HepG2 (cell line): ENCODE results near the gene HELZ2. TPM values are rescaled to one million over a fixed set of nuclear protein-coding genes. Genes with fewer than 3 reads are reported as not detected.

Experiments
- FOXC1 ChIP-seq: sonication (generic); formaldehyde crosslinking; IDR thresholded peaks from 2 replicates; pipeline ENCODE4 v1.8.0; 2022; ENCODE audit warnings: mild to moderate bottlenecking, missing genetic modification reagents, borderline replicate concordance
- HIVEP1 ChIP-seq: sonication (generic); formaldehyde crosslinking; IDR thresholded peaks from 2 replicates; pipeline ENCODE4 v1.4.0; 2020; ENCODE audit warnings: mild to moderate bottlenecking, missing genetic modification reagents
- HMGXB3 ChIP-seq: sonication (generic); formaldehyde crosslinking; IDR thresholded peaks from 2 replicates; pipeline ENCODE4 v1.4.0; 2020; ENCODE audit warnings: missing genetic modification reagents, borderline replicate concordance
- KDM1A ChIP-seq: IDR thresholded peaks from 2 replicates; pipeline ENCODE4 v1.6.1; 2016; ENCODE audit warnings: missing compliant biosample characterization
- KLF15 ChIP-seq: sonication (generic); formaldehyde crosslinking; IDR thresholded peaks from 2 replicates; pipeline ENCODE4 v1.8.1; 2023; ENCODE audit warnings: borderline replicate concordance, mild to moderate bottlenecking, inconsistent platforms, missing genetic modification reagents, mixed read lengths
- MAFF ChIP-seq: IDR thresholded peaks from 2 replicates; pipeline ENCODE4 v1.6.1; 2011; ENCODE audit warnings: low read depth, low read length, improper control_type of control experiment
- MNT ChIP-seq: fragments of 450-650 bp; IDR thresholded peaks from 2 replicates; pipeline ENCODE4 v1.6.1; 2016
- NFKB2 ChIP-seq: sonication (generic); formaldehyde crosslinking; IDR thresholded peaks from 2 replicates; pipeline ENCODE4 v1.4.0; 2020; ENCODE audit warnings: missing genetic modification reagents, borderline replicate concordance
- NR1H2 ChIP-seq: sonication (generic); formaldehyde crosslinking; IDR thresholded peaks from 2 replicates; pipeline ENCODE4 v1.8.1; 2022; ENCODE audit warnings: low read depth, missing genetic modification reagents, borderline replicate concordance
- PAX8 ChIP-seq: sonication (generic); formaldehyde crosslinking; IDR thresholded peaks from 2 replicates; pipeline ENCODE4 v1.8.0; 2022; ENCODE audit warnings: mild to moderate bottlenecking, missing genetic modification reagents, borderline replicate concordance
- ZBTB38 ChIP-seq: sonication (generic); formaldehyde crosslinking; IDR thresholded peaks from 2 replicates; pipeline ENCODE4 v1.5.1; 2020; ENCODE audit warnings: mild to moderate bottlenecking, missing genetic modification reagents
- ZNF160 ChIP-seq: sonication (generic); formaldehyde crosslinking; IDR thresholded peaks from 2 replicates; pipeline ENCODE4 v1.8.0; 2022; ENCODE audit warnings: mild to moderate bottlenecking, inconsistent platforms, missing genetic modification reagents
- ZNF280B ChIP-seq: sonication (generic); formaldehyde crosslinking; IDR thresholded peaks from 2 replicates; pipeline ENCODE4 v1.5.0; 2020; ENCODE audit warnings: missing genetic modification reagents, mild to moderate bottlenecking, borderline replicate concordance
- ZNF335 ChIP-seq: sonication (generic); formaldehyde crosslinking; IDR thresholded peaks from 2 replicates; pipeline ENCODE4 v1.4.0; 2020; ENCODE audit warnings: missing genetic modification reagents
- ZNF614 ChIP-seq: IDR thresholded peaks from 2 replicates; pipeline ENCODE4 v1.6.1; 2018; ENCODE audit warnings: missing biosample characterization, missing genetic modification reagents, inconsistent platforms, borderline replicate concordance
- ZNF652 ChIP-seq: IDR thresholded peaks from 2 replicates; pipeline ENCODE4 v1.6.1; 2016; ENCODE audit warnings: low read depth, borderline replicate concordance
- ZNF670 ChIP-seq: sonication (generic); formaldehyde crosslinking; IDR thresholded peaks from 2 replicates; pipeline ENCODE4 v1.8.0; 2022; ENCODE audit warnings: mild to moderate bottlenecking, missing genetic modification reagents, borderline replicate concordance
- ZNF777 ChIP-seq: sonication (generic); formaldehyde crosslinking; IDR thresholded peaks from 2 replicates; pipeline ENCODE4 v1.4.0; 2020; ENCODE audit warnings: missing genetic modification reagents
- polyA plus RNA-seq, 8 experiments: library from polyadenylated mRNA; depleted of rRNA in 3 of 8; stranded (reverse) in 7 of 8; unstranded in 1 of 8; fragments of >200 nt; fragmentation: Illumina TruSeq in 4 of 8; extraction: Trizol in 4 of 8; gene quantifications; 2 replicates each; pipeline versions ENCODE4 v1.2.1 to v1.2.3, GENCODE V29; 2011 to 2016; ENCODE audit warnings: low read depth in 4 of 8, missing spikeins in 1 of 8, mixed read lengths in 1 of 8; ENCODE audit not compliant: insufficient read depth in 1 of 8
- total RNA-seq, 5 experiments: library from RNA; depleted of rRNA; stranded (reverse); fragments of >200 nt; fragmentation: Illumina TruSeq; extraction: Trizol; gene quantifications; 2 replicates each; pipeline ENCODE4 v1.2.3, GENCODE V29; 2016; ENCODE audit warnings: low read depth in 1 of 5
- TF ChIP-seq, protein P1 (sequence below): IDR thresholded peaks from 2 replicates; pipeline ENCODE4 v1.6.1; 2012; ENCODE audit warnings: inconsistent platforms
- TF ChIP-seq, protein P2 (sequence below): sonication (generic); formaldehyde crosslinking; IDR thresholded peaks from 2 replicates; pipeline ENCODE4 v1.4.0; 2020; ENCODE audit warnings: mild to moderate bottlenecking, missing genetic modification reagents
- TF ChIP-seq, protein P3 (sequence below): sonication (generic); formaldehyde crosslinking; IDR thresholded peaks from 2 replicates; pipeline ENCODE4 v1.8.1; 2023; ENCODE audit warnings: mild to moderate bottlenecking, missing genetic modification reagents

HELZ2 gene
- total and polyA plus RNA-seq, 2 of the 13 experiments (the other 11 are each of a cell fraction or from before 2014, with no cell fraction given) = 9.6 to 10.1 TPM

DNA sequence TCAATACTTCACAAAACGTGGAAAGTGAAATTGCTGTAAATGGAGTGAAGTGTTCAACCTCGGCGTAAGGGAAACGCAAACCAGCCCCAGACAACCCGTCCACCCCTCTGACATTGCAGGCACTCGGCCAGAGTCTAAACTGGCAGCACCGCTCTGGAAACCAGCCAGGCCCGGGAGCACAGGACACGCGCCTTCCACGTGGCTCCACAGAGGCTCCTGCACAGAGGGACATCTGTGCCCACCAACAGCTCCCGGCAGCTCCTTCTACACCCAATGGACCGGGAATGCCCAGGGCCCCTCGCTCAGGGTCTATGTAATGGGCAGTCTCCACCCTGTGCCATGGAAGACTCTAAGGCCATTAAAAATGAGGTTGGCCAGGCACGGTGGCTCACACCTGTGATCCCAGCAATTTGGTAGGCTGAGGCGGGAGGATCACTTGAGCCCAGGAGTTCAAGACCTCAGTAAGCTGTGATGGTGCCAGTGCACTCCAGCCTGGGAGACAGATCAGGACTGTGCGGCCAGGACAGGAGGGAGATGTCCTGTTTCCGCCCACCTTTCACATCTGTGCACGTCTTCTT is 3.4 kb upstream of the HELZ2 start (continued):
- TF ChIP-seq ZNF614 (peak; percentile 68; the same call in 1 of the 2 replicates), KLF15 (CRISPR knock-in tag) (peak; percentile 31; the same call in 1 of the 2 replicates), ZNF160 (CRISPR knock-in tag) (peak; percentile 56; the same call in 1 of the 2 replicates), HMGXB3 (CRISPR knock-in tag) (peak; percentile 68; the same call in 1 of the 2 replicates), MAFF (no peak), ZBTB38 (CRISPR knock-in tag) (peak; percentile 52; the same call in 1 of the 2 replicates), NFKB2 (peak; percentile 85; the same call in 1 of the 2 replicates), ZNF670 (CRISPR knock-in tag) (peak; percentile 81; the same call in 1 of the 2 replicates), FOXC1 (CRISPR knock-in tag) (peak; percentile 74; the same call in 1 of the 2 replicates), ZNF280B (CRISPR knock-in tag) (peak; percentile 27; the same call in 1 of the 2 replicates), NR1H2 (CRISPR knock-in tag) (no peak), ZNF652 (CRISPR knock-in tag) (no peak), KDM1A (CRISPR knock-in tag) (no peak), PAX8 (CRISPR knock-in tag) (no peak), ZNF335 (CRISPR knock-in tag) (0 out of 2 replicates have a peak, but pooled peaks have one; percentile 28), HIVEP1 (peak; percentile 48; the same call in 1 of the 2 replicates), ZNF777 (0 out of 2 replicates have a peak, but pooled peaks have one; percentile 46), MNT (0 out of 2 replicates have a peak, but pooled peaks have one; percentile 23)
- TF ChIP-seq, protein P1, sequence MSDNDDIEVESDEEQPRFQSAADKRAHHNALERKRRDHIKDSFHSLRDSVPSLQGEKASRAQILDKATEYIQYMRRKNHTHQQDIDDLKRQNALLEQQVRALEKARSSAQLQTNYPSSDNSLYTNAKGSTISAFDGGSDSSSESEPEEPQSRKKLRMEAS = peak; percentile 92
- TF ChIP-seq, protein P2, sequence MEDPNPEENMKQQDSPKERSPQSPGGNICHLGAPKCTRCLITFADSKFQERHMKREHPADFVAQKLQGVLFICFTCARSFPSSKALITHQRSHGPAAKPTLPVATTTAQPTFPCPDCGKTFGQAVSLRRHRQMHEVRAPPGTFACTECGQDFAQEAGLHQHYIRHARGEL = peak; percentile 72; the same call in 1 of the 2 replicates
- TF ChIP-seq, protein P3, sequence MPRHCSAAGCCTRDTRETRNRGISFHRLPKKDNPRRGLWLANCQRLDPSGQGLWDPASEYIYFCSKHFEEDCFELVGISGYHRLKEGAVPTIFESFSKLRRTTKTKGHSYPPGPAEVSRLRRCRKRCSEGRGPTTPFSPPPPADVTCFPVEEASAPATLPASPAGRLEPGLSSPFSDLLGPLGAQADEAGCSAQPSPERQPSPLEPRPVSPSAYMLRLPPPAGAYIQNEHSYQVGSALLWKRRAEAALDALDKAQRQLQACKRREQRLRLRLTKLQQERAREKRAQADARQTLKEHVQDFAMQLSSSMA (CRISPR knock-in tag) = no peak
